Right lobe of liver (tissue), 4 donors: Measurements from ENCODE around the gene SLC29A3.

Experiments used
- CTCF ChIP-seq, 4 donors: fragments of 200-600 bp in 3 of 4; fragments of 450-650 bp in 1 of 4; IDR thresholded peaks; one replicate each; pipeline versions ENCODE4 v1.5.1 to v1.8.0; 2016 to 2022; ENCODE audit warnings: antibody characterized with exemption in 4 of 4, mild to moderate bottlenecking in 2 of 4
- POLR2A ChIP-seq: fragments of 450-650 bp; IDR thresholded peaks from one replicate; pipeline ENCODE4 v1.6.1; 2017; ENCODE audit warnings: antibody characterized with exemption, mild to moderate bottlenecking
- donor health status: DM: no; HTN: no; CAD: no.
- donor health status: DM: no; HTN: no; CAD: no.
- donor health status: DM: no; HTN: yes; CAD: no.

GRCh38 chr10:71280216-71280615, 38.8 kb upstream of the SLC29A3 start:
- no peak for TF ChIP-seq CTCF (IDR thresholded peaks at IDR 0.05)
- no peak for TF ChIP-seq POLR2A
